GM12878 (cell line): ENCODE results near the gene PAK6. TPM values are rescaled to one million over a fixed set of nuclear protein-coding genes. Genes with fewer than 3 reads are reported as not detected.

ENCODE experiments used
- ATF7 ChIP-seq: fragments of 450-650 bp; IDR thresholded peaks from 2 replicates; pipeline ENCODE4 v1.6.1; 2016; ENCODE audit warnings: low read depth, mild to moderate bottlenecking
- CBX5 ChIP-seq: sonication (generic); IDR thresholded peaks from 2 replicates; pipeline ENCODE4 v1.6.1; 2016; ENCODE audit warnings: low read depth, moderate library complexity, mild to moderate bottlenecking, inconsistent platforms
- CREB1 ChIP-seq: IDR thresholded peaks from 2 replicates; pipeline ENCODE4 v1.6.1; 2012; ENCODE audit warnings: low read depth, mild to moderate bottlenecking, inconsistent platforms
- HCFC1 ChIP-seq: fragments of 150-350 bp; IDR thresholded peaks from 2 replicates; pipeline ENCODE4 v1.6.1; 2014; ENCODE audit warnings: low read length
- HDGF ChIP-seq: fragments of 450-650 bp; IDR thresholded peaks from 2 replicates; pipeline ENCODE4 v1.6.1; 2016; ENCODE audit warnings: antibody characterized with exemption
- MEF2A ChIP-seq: IDR thresholded peaks from 2 replicates; pipeline ENCODE4 v1.6.1; 2011; ENCODE audit warnings: low read depth, mild to moderate bottlenecking, low read length, moderate library complexity; ENCODE audit not compliant: insufficient read depth
- MYB ChIP-seq: fragments of 150-350 bp; IDR thresholded peaks from 2 replicates; pipeline ENCODE4 v1.6.1; 2014; ENCODE audit warnings: mild to moderate bottlenecking, low read depth, low read length, borderline replicate concordance
- NFXL1 ChIP-seq: fragments of 450-650 bp; IDR thresholded peaks from 2 replicates; pipeline ENCODE4 v1.6.1; 2017; ENCODE audit warnings: antibody characterized with exemption, mild to moderate bottlenecking, borderline replicate concordance
- PAX8 ChIP-seq: fragments of 450-650 bp; IDR thresholded peaks from 2 replicates; pipeline ENCODE4 v1.6.1; 2017; ENCODE audit warnings: mild to moderate bottlenecking, moderate library complexity
- RAD51 ChIP-seq: fragments of 450-650 bp; IDR thresholded peaks from 2 replicates; pipeline ENCODE4 v1.6.1; 2016; ENCODE audit warnings: moderate library complexity, mild to moderate bottlenecking, inconsistent platforms
- RUNX3 ChIP-seq: IDR thresholded peaks from 2 replicates; pipeline ENCODE4 v1.6.1; 2012; ENCODE audit warnings: low read length, inconsistent platforms
- SMC3 ChIP-seq: IDR thresholded peaks from 2 replicates; pipeline ENCODE4 v1.6.1; 2011; ENCODE audit warnings: low read length, improper control_type of control experiment, borderline replicate concordance
- YY1 ChIP-seq: IDR thresholded peaks from 2 replicates; pipeline ENCODE4 v1.6.1; 2011; ENCODE audit warnings: low read depth, mild to moderate bottlenecking, low read length
- ZNF217 ChIP-seq: fragments of 450-650 bp; IDR thresholded peaks from 2 replicates; pipeline ENCODE4 v1.6.1; 2017; ENCODE audit warnings: antibody characterized with exemption, mild to moderate bottlenecking
- ZNF384 ChIP-seq: IDR thresholded peaks from 2 replicates; pipeline ENCODE4 v1.6.1; 2012; ENCODE audit warnings: low read depth, mild to moderate bottlenecking, low read length, improper control_type of control experiment, borderline replicate concordance
- polyA plus RNA-seq, 11 experiments: library from polyadenylated mRNA; depleted of rRNA in 4 of 11; unstranded in 6 of 11; stranded (reverse) in 5 of 11; fragments of >200 nt; fragmentation: Nextera tagmentation in 4 of 11; fragmentation: Illumina TruSeq in 1 of 11; extraction: Ambion mirVana in 4 of 11; extraction: Trizol in 1 of 11; gene quantifications; 1 replicate in 1 of 11; 2 replicates in 10 of 11; pipeline versions ENCODE4 v1.2.1 to v1.2.3, GENCODE V29; 2011 to 2016; ENCODE audit warnings: inconsistent platforms in 2 of 11, missing spikeins in 2 of 11, low read depth in 1 of 11
- total RNA-seq, 4 experiments: library from RNA; depleted of rRNA in 3 of 4; stranded (reverse); fragments of >200 nt in 3 of 4; fragmentation: Illumina TruSeq in 1 of 4; extraction: Trizol in 1 of 4; gene quantifications; 2 replicates each; pipeline versions ENCODE4 v1.2.1 to v1.2.3, GENCODE V29; 2013 to 2021
- TF ChIP-seq, protein P1 (sequence below): fragments of 450-650 bp; formaldehyde crosslinking; IDR thresholded peaks from 2 replicates; pipeline ENCODE4 v1.5.0; 2022; ENCODE audit warnings: mild to moderate bottlenecking, missing genetic modification characterization
- TF ChIP-seq, protein P2 (sequence below): IDR thresholded peaks from 2 replicates; pipeline ENCODE4 v1.6.1; 2012; ENCODE audit warnings: low read depth, low read length, improper control_type of control experiment
- TF ChIP-seq, protein P3 (sequence below): fragments of 450-650 bp; IDR thresholded peaks from 2 replicates; pipeline ENCODE4 v1.6.1; 2017; ENCODE audit warnings: low read depth, mild to moderate bottlenecking, moderate library complexity
- TF ChIP-seq, protein P4 (sequence below): fragments of 450-650 bp; IDR thresholded peaks from 2 replicates; pipeline ENCODE4 v1.6.1; 2018; ENCODE audit warnings: mild to moderate bottlenecking, low read depth, moderate library complexity; ENCODE audit not compliant: partially characterized antibody

The PAK6 gene
- total and polyA plus RNA-seq, 10 of the 15 experiments (the other 5 are each of a cell fraction or from before 2014, with no cell fraction given), result 0.07 to 0.92 (median 0.31) TPM; not detected in 2

DNA sequence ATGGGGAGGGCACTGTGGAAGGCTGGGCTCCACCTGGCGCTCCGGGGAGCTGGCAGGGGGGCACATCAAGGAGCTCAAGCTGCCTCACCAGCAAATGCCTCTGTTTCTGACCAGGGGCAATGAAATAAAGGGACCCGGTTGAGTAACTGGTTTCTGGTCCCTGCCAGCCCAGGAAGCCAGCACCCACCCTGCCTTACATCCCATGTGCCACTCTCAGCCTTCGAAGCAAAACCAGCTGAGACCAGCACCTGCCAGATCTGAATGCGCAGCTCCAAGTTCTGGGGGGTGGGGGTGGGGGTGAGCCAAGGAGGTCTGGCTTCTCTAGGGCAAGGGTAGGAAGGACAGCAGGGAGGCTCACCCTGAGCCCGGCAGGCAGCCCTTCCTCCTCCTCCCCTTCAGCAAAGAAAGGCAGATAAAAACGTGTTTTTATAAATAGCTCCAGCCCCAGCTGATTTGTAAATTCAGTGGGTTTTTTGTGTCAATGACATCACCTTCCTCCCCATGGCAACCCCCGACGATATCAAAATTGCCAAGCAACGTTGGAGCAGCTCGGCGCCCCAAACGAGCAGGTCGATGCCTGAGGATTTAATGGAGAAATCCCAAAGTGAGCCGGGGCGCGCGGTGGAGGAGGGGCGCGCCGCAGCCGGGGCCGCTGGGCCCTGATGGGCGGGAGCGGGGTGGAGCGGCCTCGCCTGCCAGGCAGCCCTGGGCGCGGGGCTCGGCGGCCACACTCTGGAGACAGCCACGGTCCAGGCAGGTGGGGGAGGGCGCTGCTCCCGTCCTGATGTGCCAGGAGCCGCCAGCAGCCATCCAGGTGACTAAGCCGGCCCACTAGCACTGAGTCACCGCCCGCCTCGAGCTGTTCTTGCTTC lies at the start of gene PAK6 (continued):
- TF ChIP-seq, protein P1, sequence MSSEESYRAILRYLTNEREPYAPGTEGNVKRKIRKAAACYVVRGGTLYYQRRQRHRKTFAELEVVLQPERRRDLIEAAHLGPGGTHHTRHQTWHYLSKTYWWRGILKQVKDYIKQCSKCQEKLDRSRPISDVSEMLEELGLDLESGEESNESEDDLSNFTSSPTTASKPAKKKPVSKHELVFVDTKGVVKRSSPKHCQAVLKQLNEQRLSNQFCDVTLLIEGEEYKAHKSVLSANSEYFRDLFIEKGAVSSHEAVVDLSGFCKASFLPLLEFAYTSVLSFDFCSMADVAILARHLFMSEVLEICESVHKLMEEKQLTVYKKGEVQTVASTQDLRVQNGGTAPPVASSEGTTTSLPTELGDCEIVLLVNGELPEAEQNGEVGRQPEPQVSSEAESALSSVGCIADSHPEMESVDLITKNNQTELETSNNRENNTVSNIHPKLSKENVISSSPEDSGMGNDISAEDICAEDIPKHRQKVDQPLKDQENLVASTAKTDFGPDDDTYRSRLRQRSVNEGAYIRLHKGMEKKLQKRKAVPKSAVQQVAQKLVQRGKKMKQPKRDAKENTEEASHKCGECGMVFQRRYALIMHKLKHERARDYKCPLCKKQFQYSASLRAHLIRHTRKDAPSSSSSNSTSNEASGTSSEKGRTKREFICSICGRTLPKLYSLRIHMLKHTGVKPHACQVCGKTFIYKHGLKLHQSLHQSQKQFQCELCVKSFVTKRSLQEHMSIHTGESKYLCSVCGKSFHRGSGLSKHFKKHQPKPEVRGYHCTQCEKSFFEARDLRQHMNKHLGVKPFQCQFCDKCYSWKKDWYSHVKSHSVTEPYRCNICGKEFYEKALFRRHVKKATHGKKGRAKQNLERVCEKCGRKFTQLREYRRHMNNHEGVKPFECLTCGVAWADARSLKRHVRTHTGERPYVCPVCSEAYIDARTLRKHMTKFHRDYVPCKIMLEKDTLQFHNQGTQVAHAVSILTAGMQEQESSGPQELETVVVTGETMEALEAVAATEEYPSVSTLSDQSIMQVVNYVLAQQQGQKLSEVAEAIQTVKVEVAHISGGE (CRISPR knock-in tag), result no peak
- TF ChIP-seq MEF2A (0 out of 2 replicates have a peak, but pooled peaks have one; percentile 65), SMC3 (no peak), RUNX3 (peak; percentile 33; the same call in 1 of the 2 replicates), PAX8 (no peak), RAD51 (no peak), YY1 (no peak), NFXL1 (no peak), CBX5 (no peak), MYB (no peak), HCFC1 (no peak), ATF7 (peak; percentile 84), ZNF384 (no peak), CREB1 (peak; percentile 75), ZNF217 (no peak), HDGF (no peak)
- TF ChIP-seq, protein P2, sequence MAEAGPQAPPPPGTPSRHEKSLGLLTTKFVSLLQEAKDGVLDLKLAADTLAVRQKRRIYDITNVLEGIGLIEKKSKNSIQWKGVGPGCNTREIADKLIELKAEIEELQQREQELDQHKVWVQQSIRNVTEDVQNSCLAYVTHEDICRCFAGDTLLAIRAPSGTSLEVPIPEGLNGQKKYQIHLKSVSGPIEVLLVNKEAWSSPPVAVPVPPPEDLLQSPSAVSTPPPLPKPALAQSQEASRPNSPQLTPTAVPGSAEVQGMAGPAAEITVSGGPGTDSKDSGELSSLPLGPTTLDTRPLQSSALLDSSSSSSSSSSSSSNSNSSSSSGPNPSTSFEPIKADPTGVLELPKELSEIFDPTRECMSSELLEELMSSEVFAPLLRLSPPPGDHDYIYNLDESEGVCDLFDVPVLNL, result no peak
- TF ChIP-seq, protein P3, sequence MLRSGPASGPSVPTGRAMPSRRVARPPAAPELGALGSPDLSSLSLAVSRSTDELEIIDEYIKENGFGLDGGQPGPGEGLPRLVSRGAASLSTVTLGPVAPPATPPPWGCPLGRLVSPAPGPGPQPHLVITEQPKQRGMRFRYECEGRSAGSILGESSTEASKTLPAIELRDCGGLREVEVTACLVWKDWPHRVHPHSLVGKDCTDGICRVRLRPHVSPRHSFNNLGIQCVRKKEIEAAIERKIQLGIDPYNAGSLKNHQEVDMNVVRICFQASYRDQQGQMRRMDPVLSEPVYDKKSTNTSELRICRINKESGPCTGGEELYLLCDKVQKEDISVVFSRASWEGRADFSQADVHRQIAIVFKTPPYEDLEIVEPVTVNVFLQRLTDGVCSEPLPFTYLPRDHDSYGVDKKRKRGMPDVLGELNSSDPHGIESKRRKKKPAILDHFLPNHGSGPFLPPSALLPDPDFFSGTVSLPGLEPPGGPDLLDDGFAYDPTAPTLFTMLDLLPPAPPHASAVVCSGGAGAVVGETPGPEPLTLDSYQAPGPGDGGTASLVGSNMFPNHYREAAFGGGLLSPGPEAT, result no peak
- TF ChIP-seq, protein P4, sequence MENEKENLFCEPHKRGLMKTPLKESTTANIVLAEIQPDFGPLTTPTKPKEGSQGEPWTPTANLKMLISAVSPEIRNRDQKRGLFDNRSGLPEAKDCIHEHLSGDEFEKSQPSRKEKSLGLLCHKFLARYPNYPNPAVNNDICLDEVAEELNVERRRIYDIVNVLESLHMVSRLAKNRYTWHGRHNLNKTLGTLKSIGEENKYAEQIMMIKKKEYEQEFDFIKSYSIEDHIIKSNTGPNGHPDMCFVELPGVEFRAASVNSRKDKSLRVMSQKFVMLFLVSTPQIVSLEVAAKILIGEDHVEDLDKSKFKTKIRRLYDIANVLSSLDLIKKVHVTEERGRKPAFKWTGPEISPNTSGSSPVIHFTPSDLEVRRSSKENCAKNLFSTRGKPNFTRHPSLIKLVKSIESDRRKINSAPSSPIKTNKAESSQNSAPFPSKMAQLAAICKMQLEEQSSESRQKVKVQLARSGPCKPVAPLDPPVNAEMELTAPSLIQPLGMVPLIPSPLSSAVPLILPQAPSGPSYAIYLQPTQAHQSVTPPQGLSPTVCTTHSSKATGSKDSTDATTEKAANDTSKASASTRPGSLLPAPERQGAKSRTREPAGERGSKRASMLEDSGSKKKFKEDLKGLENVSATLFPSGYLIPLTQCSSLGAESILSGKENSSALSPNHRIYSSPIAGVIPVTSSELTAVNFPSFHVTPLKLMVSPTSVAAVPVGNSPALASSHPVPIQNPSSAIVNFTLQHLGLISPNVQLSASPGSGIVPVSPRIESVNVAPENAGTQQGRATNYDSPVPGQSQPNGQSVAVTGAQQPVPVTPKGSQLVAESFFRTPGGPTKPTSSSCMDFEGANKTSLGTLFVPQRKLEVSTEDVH, result no peak
